T-helper 17 cell (primary cell): Measurements from ENCODE around the gene NRCAM. TPM values are rescaled to one million over a fixed set of nuclear protein-coding genes. Genes with fewer than 3 reads are reported as not detected.

ENCODE experiments used
- ATAC-seq: fragments of 150-1000 bp; cut with Tn5 transposase; 2 replicates; pipeline ENCODE4 v1.10.0; 2021; ENCODE audit warnings: mild to moderate bottlenecking, moderate library complexity
- DNase-seq, 3 donors: peaks; one replicate each; pipeline versions ENCODE4 v3.0.0 to v3.0.0-alpha.2; 2020 to 2021
- H3K9me3 ChIP-seq: one replicate; pipeline ENCODE4 v1.7.0; 2013; ENCODE audit warnings: low read length, mild to moderate bottlenecking; ENCODE audit not compliant: control insufficient read depth, poor library complexity, severe bottlenecking
- H3K27ac Mint-ChIP-seq: one replicate; pipeline ENCODE4 v1.8.0; 2022; ENCODE audit warnings: mild to moderate bottlenecking, moderate library complexity, mixed read lengths
- H3K27me3 Mint-ChIP-seq: one replicate; pipeline ENCODE4 v1.8.0; 2022; ENCODE audit warnings: mixed read lengths
- H3K36me3 Mint-ChIP-seq: one replicate; pipeline ENCODE4 v1.8.0; 2022; ENCODE audit warnings: low read depth, mixed read lengths
- H3K4me1 Mint-ChIP-seq: one replicate; pipeline ENCODE4 v1.8.0; 2022; ENCODE audit warnings: mild to moderate bottlenecking, mixed read lengths
- H3K4me3 Mint-ChIP-seq: one replicate; pipeline ENCODE4 v1.8.0; 2022; ENCODE audit warnings: mild to moderate bottlenecking, moderate library complexity, mixed read lengths
- total RNA-seq, 4 donors: library from RNA in 2 of 4; stranded (reverse) in 2 of 4; gene quantifications; one replicate each; pipeline ENCODE4 v1.2.3 and lab custom pipeline; 2022 to 2026

The NRCAM gene
- total RNA-seq, 2 donors from 2014 or later, result not detected

- ATAC-seq (no peak), DNase-seq (no peak)
- Mint-ChIP-seq H3K36me3 (no peaks in the 10 kb centered on the region), H3K27me3 (peaks cover 20% of the 10 kb centered on the region), H3K4me1 (no peaks in the 10 kb centered on the region), H3K27ac (no peak overlapping the region), H3K4me3 (no peak overlapping the region)
- no peaks in the 10 kb centered on the region for H3K9me3 ChIP-seq
Observed at GRCh38 chr7:108234971-108235450, 221.2 kb downstream of the NRCAM start.

- H3K27ac Mint-ChIP-seq, result no peak overlapping the region
- no peaks in the 10 kb centered on the region for H3K36me3 Mint-ChIP-seq
- H3K4me1 Mint-ChIP-seq, result no peaks in the 10 kb centered on the region
- H3K9me3 ChIP-seq, result no peaks in the 10 kb centered on the region
- DNase-seq (no peak), ATAC-seq (no peak)
- H3K27me3 Mint-ChIP-seq, result peaks cover 22% of the 10 kb centered on the region
- no peak overlapping the region for H3K4me3 Mint-ChIP-seq
Observed at GRCh38 chr7:108234281-108234680, 222.0 kb downstream of the NRCAM start.

- DNase-seq, result no peak
- H3K9me3 ChIP-seq, result no peaks in the 10 kb centered on the region
- Mint-ChIP-seq H3K4me3 (no peak overlapping the region), H3K4me1 (no peaks in the 10 kb centered on the region), H3K27me3 (peaks cover 20% of the 10 kb centered on the region), H3K27ac (no peak overlapping the region), H3K36me3 (no peaks in the 10 kb centered on the region)
- no peak for ATAC-seq
Observed at GRCh38 chr7:108232076-108232475, 224.2 kb downstream of the NRCAM start.

GRCh38 chr7:108231221-108231620 lies 225.0 kb downstream of the NRCAM start:
- DNase-seq, result no peak
- no peaks in the 10 kb centered on the region for H3K9me3 ChIP-seq
- H3K4me3 Mint-ChIP-seq, result no peak overlapping the region
- H3K27ac Mint-ChIP-seq, result no peak overlapping the region
- no peaks in the 10 kb centered on the region for H3K4me1 Mint-ChIP-seq
- no peak for ATAC-seq
- no peaks in the 10 kb centered on the region for H3K36me3 Mint-ChIP-seq
- H3K27me3 Mint-ChIP-seq, result peaks cover 25% of the 10 kb centered on the region

- Mint-ChIP-seq H3K27ac (no peak overlapping the region), H3K36me3 (no peaks in the 10 kb centered on the region), H3K4me1 (no peaks in the 10 kb centered on the region), H3K27me3 (peaks cover 25% of the 10 kb centered on the region), H3K4me3 (no peak overlapping the region)
- ATAC-seq (no peak), DNase-seq (no peak)
- H3K9me3 ChIP-seq, result no peaks in the 10 kb centered on the region
Observed at GRCh38 chr7:108227366-108227765, 228.9 kb downstream of the NRCAM start.

- no peak overlapping the region for H3K4me3 Mint-ChIP-seq
- DNase-seq, result no peak
- no peaks in the 10 kb centered on the region for H3K36me3 Mint-ChIP-seq
- H3K9me3 ChIP-seq, result no peaks in the 10 kb centered on the region
- no peaks in the 10 kb centered on the region for H3K4me1 Mint-ChIP-seq
- no peak overlapping the region for H3K27ac Mint-ChIP-seq
- no peak for ATAC-seq
- H3K27me3 Mint-ChIP-seq, result peaks cover 25% of the 10 kb centered on the region
Observed at GRCh38 chr7:108226816-108227299, 229.4 kb downstream of the NRCAM start.

- H3K36me3 Mint-ChIP-seq, result no peaks in the 10 kb centered on the region
- no peak overlapping the region for H3K4me3 Mint-ChIP-seq
- no peaks in the 10 kb centered on the region for H3K4me1 Mint-ChIP-seq
- peaks cover 24% of the 10 kb centered on the region for H3K27me3 Mint-ChIP-seq
- no peaks in the 10 kb centered on the region for H3K9me3 ChIP-seq
- ATAC-seq (no peak), DNase-seq (no peak)
- H3K27ac Mint-ChIP-seq, result no peak overlapping the region
Observed at GRCh38 chr7:108225531-108226181, 230.6 kb downstream of the NRCAM start.

- Mint-ChIP-seq H3K4me1 (no peaks in the 10 kb centered on the region), H3K4me3 (no peak overlapping the region), H3K27ac (no peak overlapping the region), H3K27me3 (peaks cover 24% of the 10 kb centered on the region), H3K36me3 (no peaks in the 10 kb centered on the region)
- DNase-seq, result no peak
- no peaks in the 10 kb centered on the region for H3K9me3 ChIP-seq
- no peak for ATAC-seq
Observed at GRCh38 chr7:108224387-108224786, 231.8 kb downstream of the NRCAM start.

GRCh38 chr7:108222236-108222892 lies 233.9 kb downstream of the NRCAM start:
- no peaks in the 10 kb centered on the region for H3K36me3 Mint-ChIP-seq
- no peak overlapping the region for H3K27ac Mint-ChIP-seq
- H3K4me1 Mint-ChIP-seq, result no peaks in the 10 kb centered on the region
- DNase-seq (no peak), ATAC-seq (no peak)
- no peaks in the 10 kb centered on the region for H3K9me3 ChIP-seq
- H3K27me3 Mint-ChIP-seq, result peaks cover 26% of the 10 kb centered on the region
- H3K4me3 Mint-ChIP-seq, result no peak overlapping the region

GRCh38 chr7:108211382-108212201 lies 244.6 kb downstream of the NRCAM start:
- ATAC-seq (no peak), DNase-seq (no peak)
- H3K27ac Mint-ChIP-seq, result no peak overlapping the region
- H3K4me1 Mint-ChIP-seq, result no peaks in the 10 kb centered on the region
- H3K36me3 Mint-ChIP-seq, result no peaks in the 10 kb centered on the region
- H3K4me3 Mint-ChIP-seq, result no peak overlapping the region
- peaks cover 20% of the 10 kb centered on the region for H3K27me3 Mint-ChIP-seq
- H3K9me3 ChIP-seq, result no peaks in the 10 kb centered on the region

GRCh38 chr7:108210796-108211195 lies 245.4 kb downstream of the NRCAM start:
- DNase-seq (no peak), ATAC-seq (no peak)
- H3K4me3 Mint-ChIP-seq, result no peak overlapping the region
- no peaks in the 10 kb centered on the region for H3K4me1 Mint-ChIP-seq
- no peaks in the 10 kb centered on the region for H3K9me3 ChIP-seq
- H3K36me3 Mint-ChIP-seq, result no peaks in the 10 kb centered on the region
- peaks cover 28% of the 10 kb centered on the region for H3K27me3 Mint-ChIP-seq
- H3K27ac Mint-ChIP-seq, result no peak overlapping the region

GRCh38 chr7:108205311-108205710 lies 250.9 kb downstream of the NRCAM start:
- H3K36me3 Mint-ChIP-seq, result no peaks in the 10 kb centered on the region
- peaks cover 2% of the 10 kb centered on the region for H3K4me1 Mint-ChIP-seq
- H3K27ac Mint-ChIP-seq, result no peak overlapping the region
- ATAC-seq, result no peak
- DNase-seq, result no peak
- H3K27me3 Mint-ChIP-seq, result peaks cover 43% of the 10 kb centered on the region
- no peaks in the 10 kb centered on the region for H3K9me3 ChIP-seq
- no peak overlapping the region for H3K4me3 Mint-ChIP-seq

- H3K4me1 Mint-ChIP-seq, result peaks cover 2% of the 10 kb centered on the region
- no peak overlapping the region for H3K27ac Mint-ChIP-seq
- H3K27me3 Mint-ChIP-seq, result peaks cover 43% of the 10 kb centered on the region
- no peaks in the 10 kb centered on the region for H3K36me3 Mint-ChIP-seq
- H3K4me3 Mint-ChIP-seq, result no peak overlapping the region
- no peak for DNase-seq
- no peaks in the 10 kb centered on the region for H3K9me3 ChIP-seq
- no peak for ATAC-seq
Observed at GRCh38 chr7:108204281-108204796, 251.9 kb downstream of the NRCAM start.
